ENCODE data around the gene MEGF10.

The MEGF10 gene

GRCh38 chr5:127298656-127299055 is 8.1 kb downstream of the MEGF10 start:
- Histone ChIP-seq H3K36me3 (ENCODE audit: insufficient read depth, low read length) (no peaks in the 10 kb centered on the region), H3K27ac (ENCODE audit: low read depth, low read length, poor library complexity, severe bottlenecking) (no peak overlapping the region), H3K9me3 (ENCODE audit: low read length) (no peaks in the 10 kb centered on the region), H3K9ac (ENCODE audit: low read length) (no peak overlapping the region), H3K79me2 (ENCODE audit: insufficient read depth, low read length) (no peaks in the 10 kb centered on the region), H3F3A (ENCODE audit: insufficient read depth, low read length) (no peaks in the 10 kb centered on the region), H3K4me3 (ENCODE audit: low read depth, low read length, poor library complexity, severe bottlenecking) (no peak overlapping the region), H3K4me2 (ENCODE audit: low read length) (no peak overlapping the region), H3K4me1 (ENCODE audit: insufficient read depth, low read length, severe bottlenecking) (no peaks in the 10 kb centered on the region), H4K20me1 (ENCODE audit: insufficient read depth, low read length) (no peaks in the 10 kb centered on the region), H3K27me3 (ENCODE audit: insufficient read depth, low read length) (no peaks in the 10 kb centered on the region), H2AFZ (ENCODE audit: low read length) (no peak overlapping the region), H3K9me2 (ENCODE audit: low read depth, low read length) (no peaks in the 10 kb centered on the region)
- no peak for TF ChIP-seq CTCF (IDR thresholded peaks at IDR 0.05; ENCODE audit: low read length)
- TF ChIP-seq EZH2 (IDR thresholded peaks at IDR 0.05; ENCODE audit: borderline replicate concordance, low read length), result no peak

GRCh38 chr5:127299678-127300077 is 9.1 kb downstream of the MEGF10 start:
- H3K79me2 ChIP-seq (ENCODE audit: insufficient read depth, low read length), result no peaks in the 10 kb centered on the region
- no peaks in the 10 kb centered on the region for H3K9me2 ChIP-seq (ENCODE audit: low read depth, low read length)
- no peaks in the 10 kb centered on the region for H4K20me1 ChIP-seq (ENCODE audit: insufficient read depth, low read length)
- TF ChIP-seq CTCF (IDR thresholded peaks at IDR 0.05; ENCODE audit: low read length) (no peak), EZH2 (IDR thresholded peaks at IDR 0.05; ENCODE audit: borderline replicate concordance, low read length) (no peak)
- H3K9ac ChIP-seq (ENCODE audit: low read length), result no peak overlapping the region
- no peak overlapping the region for H2AFZ ChIP-seq (ENCODE audit: low read length)
- no peak overlapping the region for H3K27ac ChIP-seq (ENCODE audit: low read depth, low read length, poor library complexity, severe bottlenecking)
- H3K4me3 ChIP-seq (ENCODE audit: low read depth, low read length, poor library complexity, severe bottlenecking), result no peak overlapping the region
- no peaks in the 10 kb centered on the region for H3K4me1 ChIP-seq (ENCODE audit: insufficient read depth, low read length, severe bottlenecking)
- H3K27me3 ChIP-seq (ENCODE audit: insufficient read depth, low read length), result no peaks in the 10 kb centered on the region
- no peaks in the 10 kb centered on the region for H3K36me3 ChIP-seq (ENCODE audit: insufficient read depth, low read length)
- H3F3A ChIP-seq (ENCODE audit: insufficient read depth, low read length), result no peaks in the 10 kb centered on the region
- no peaks in the 10 kb centered on the region for H3K9me3 ChIP-seq (ENCODE audit: low read length)
- H3K4me2 ChIP-seq (ENCODE audit: low read length), result no peak overlapping the region

- H3K9me3 ChIP-seq (ENCODE audit: low read length), result no peaks in the 10 kb centered on the region
- H3K27me3 ChIP-seq (ENCODE audit: insufficient read depth, low read length), result no peaks in the 10 kb centered on the region
- no peak overlapping the region for H3K4me2 ChIP-seq (ENCODE audit: low read length)
- H3K4me3 ChIP-seq (ENCODE audit: low read depth, low read length, poor library complexity, severe bottlenecking), result no peak overlapping the region
- H3K36me3 ChIP-seq (ENCODE audit: insufficient read depth, low read length), result no peaks in the 10 kb centered on the region
- no peaks in the 10 kb centered on the region for H3F3A ChIP-seq (ENCODE audit: insufficient read depth, low read length)
- TF ChIP-seq EZH2 (IDR thresholded peaks at IDR 0.05; ENCODE audit: borderline replicate concordance, low read length), result no peak
- no peak for TF ChIP-seq CTCF (IDR thresholded peaks at IDR 0.05; ENCODE audit: low read length)
- no peak overlapping the region for H3K9ac ChIP-seq (ENCODE audit: low read length)
- H2AFZ ChIP-seq (ENCODE audit: low read length), result no peak overlapping the region
- H3K27ac ChIP-seq (ENCODE audit: low read depth, low read length, poor library complexity, severe bottlenecking), result no peak overlapping the region
- no peaks in the 10 kb centered on the region for H3K79me2 ChIP-seq (ENCODE audit: insufficient read depth, low read length)
- H4K20me1 ChIP-seq (ENCODE audit: insufficient read depth, low read length), result no peaks in the 10 kb centered on the region
- H3K9me2 ChIP-seq (ENCODE audit: low read depth, low read length), result no peaks in the 10 kb centered on the region
- no peaks in the 10 kb centered on the region for H3K4me1 ChIP-seq (ENCODE audit: insufficient read depth, low read length, severe bottlenecking)
Observed at GRCh38 chr5:127302509-127302908, 11.9 kb downstream of the MEGF10 start.
